ENCODE data around the gene SGCA.

SGCA gene

GRCh38 chr17:50207315-50207714, 41.5 kb downstream of the SGCA start:
- no peak overlapping the region for H3K4me3 ChIP-seq (ENCODE audit: low read length)
- H2AFZ ChIP-seq (ENCODE audit: low read depth, low read length) = no peak overlapping the region
- H3K4me1 ChIP-seq (ENCODE audit: insufficient read depth, low read length) = peaks cover 28% of the 10 kb centered on the region
- no peaks in the 10 kb centered on the region for H3K9me3 ChIP-seq (ENCODE audit: low read length)
- peaks cover 40% of the 10 kb centered on the region for H3K27me3 ChIP-seq (ENCODE audit: insufficient read depth, low read length)
- no peaks in the 10 kb centered on the region for H3K36me3 ChIP-seq (ENCODE audit: insufficient read depth, low read length)

GRCh38 chr17:50207792-50208567, 42.2 kb downstream of the SGCA start:
- Histone ChIP-seq H3K27me3 (ENCODE audit: insufficient read depth, low read length) (peaks cover 38% of the 10 kb centered on the region), H3K4me3 (ENCODE audit: low read length) (no peak overlapping the region), H3K9me3 (ENCODE audit: low read length) (no peaks in the 10 kb centered on the region), H2AFZ (ENCODE audit: low read depth, low read length) (no peak overlapping the region), H3K4me1 (ENCODE audit: insufficient read depth, low read length) (peaks cover 28% of the 10 kb centered on the region), H3K36me3 (ENCODE audit: insufficient read depth, low read length) (no peaks in the 10 kb centered on the region)

GRCh38 chr17:50208611-50209061, 42.8 kb downstream of the SGCA start:
- Histone ChIP-seq H3K4me1 (ENCODE audit: insufficient read depth, low read length) (peaks cover 28% of the 10 kb centered on the region), H2AFZ (ENCODE audit: low read depth, low read length) (no peak overlapping the region), H3K9me3 (ENCODE audit: low read length) (no peaks in the 10 kb centered on the region), H3K4me3 (ENCODE audit: low read length) (no peak overlapping the region), H3K27me3 (ENCODE audit: insufficient read depth, low read length) (peaks cover 34% of the 10 kb centered on the region), H3K36me3 (ENCODE audit: insufficient read depth, low read length) (no peaks in the 10 kb centered on the region)

DNA sequence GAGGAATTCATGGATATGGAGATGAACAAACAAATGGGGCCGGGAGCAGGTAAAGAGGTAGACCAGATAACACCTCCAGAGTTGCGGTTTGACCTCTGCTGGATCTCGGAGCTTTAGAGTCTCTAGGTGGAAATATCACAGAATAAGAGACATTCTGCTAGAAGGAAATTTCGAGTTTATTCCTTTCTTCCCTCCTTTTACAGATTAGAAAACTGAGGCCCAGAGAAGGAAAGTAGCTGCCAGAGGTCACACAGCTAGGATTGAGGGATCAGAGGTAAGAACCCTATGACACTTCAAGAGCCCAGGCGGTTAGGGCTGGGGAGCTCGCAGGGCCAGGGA, 43.3 kb downstream of the SGCA start:
- peaks cover 28% of the 10 kb centered on the region for H3K4me1 ChIP-seq (ENCODE audit: insufficient read depth, low read length)

GRCh38 chr17:50209472-50210239, 43.9 kb downstream of the SGCA start:
- no peaks in the 10 kb centered on the region for H3K9me3 ChIP-seq (ENCODE audit: low read length)
- H2AFZ ChIP-seq (ENCODE audit: low read depth, low read length) = no peak overlapping the region
- peaks cover 28% of the 10 kb centered on the region for H3K4me1 ChIP-seq (ENCODE audit: insufficient read depth, low read length)
- no peaks in the 10 kb centered on the region for H3K36me3 ChIP-seq (ENCODE audit: insufficient read depth, low read length)
- H3K4me3 ChIP-seq (ENCODE audit: low read length) = no peak overlapping the region
- H3K27me3 ChIP-seq (ENCODE audit: insufficient read depth, low read length) = peaks cover 27% of the 10 kb centered on the region

More for the DNA sequence above, 43.3 kb downstream of the SGCA start:
- no peaks in the 10 kb centered on the region for H3K36me3 ChIP-seq (ENCODE audit: insufficient read depth, low read length)
- peaks cover 29% of the 10 kb centered on the region for H3K27me3 ChIP-seq (ENCODE audit: insufficient read depth, low read length)
- H2AFZ ChIP-seq (ENCODE audit: low read depth, low read length) = no peak overlapping the region
- H3K9me3 ChIP-seq (ENCODE audit: low read length) = no peaks in the 10 kb centered on the region
- H3K4me3 ChIP-seq (ENCODE audit: low read length) = no peak overlapping the region

DNA sequence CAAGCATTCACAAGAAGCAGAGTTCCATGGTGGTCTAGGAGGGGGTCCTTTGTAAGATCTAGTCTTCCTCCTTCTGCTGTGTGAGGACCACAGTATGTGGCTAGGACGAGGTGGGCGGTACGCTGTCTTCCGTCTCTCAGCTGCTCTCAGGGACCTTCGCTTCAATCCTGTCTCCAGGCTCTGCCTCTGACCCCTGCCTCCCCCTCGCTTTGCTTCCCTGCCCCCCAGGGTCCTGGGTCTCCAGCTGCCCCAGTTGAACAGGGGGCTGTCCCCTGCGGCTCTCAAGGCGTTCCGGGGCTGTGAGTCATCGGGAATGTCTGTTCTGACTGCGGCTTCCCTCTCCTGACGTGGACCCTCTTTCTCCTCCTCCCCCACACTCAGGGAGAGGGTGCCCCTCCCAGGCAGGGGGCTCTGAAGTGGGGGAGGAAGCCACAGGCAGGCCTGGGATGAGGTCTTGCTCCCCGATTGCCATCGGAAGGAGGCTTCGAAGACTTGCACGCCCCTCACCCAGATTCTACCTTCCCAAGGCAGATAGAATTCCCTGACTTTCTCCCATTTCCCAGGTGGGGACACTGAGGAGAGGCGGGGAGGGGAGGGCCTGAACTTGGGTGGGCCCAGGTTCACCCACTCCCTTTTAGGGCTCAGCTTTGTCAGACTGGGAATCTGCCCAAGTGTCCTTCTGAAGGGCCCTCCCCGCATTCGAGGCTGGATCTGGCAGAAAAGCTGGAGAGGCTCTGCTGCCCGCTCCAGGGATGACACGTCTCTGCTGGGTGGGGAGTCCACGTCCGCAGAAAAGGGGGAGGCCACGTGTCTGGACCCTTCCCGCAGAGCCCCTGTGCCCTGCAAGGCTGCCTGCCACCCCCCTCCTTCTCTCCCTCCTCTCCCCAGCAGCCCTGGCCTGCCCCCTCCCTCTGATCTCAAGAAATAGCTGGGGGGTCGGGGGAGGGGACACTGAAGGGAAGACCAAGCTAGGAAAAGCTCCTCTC, 44.7 kb downstream of the SGCA start:
- Histone ChIP-seq H3K9me3 (ENCODE audit: low read length) (no peaks in the 10 kb centered on the region), H2AFZ (ENCODE audit: low read depth, low read length) (no peak overlapping the region), H3K27me3 (ENCODE audit: insufficient read depth, low read length) (peaks cover 27% of the 10 kb centered on the region), H3K36me3 (ENCODE audit: insufficient read depth, low read length) (no peaks in the 10 kb centered on the region), H3K4me1 (ENCODE audit: insufficient read depth, low read length) (peaks cover 24% of the 10 kb centered on the region), H3K4me3 (ENCODE audit: low read length) (no peak overlapping the region)

DNA sequence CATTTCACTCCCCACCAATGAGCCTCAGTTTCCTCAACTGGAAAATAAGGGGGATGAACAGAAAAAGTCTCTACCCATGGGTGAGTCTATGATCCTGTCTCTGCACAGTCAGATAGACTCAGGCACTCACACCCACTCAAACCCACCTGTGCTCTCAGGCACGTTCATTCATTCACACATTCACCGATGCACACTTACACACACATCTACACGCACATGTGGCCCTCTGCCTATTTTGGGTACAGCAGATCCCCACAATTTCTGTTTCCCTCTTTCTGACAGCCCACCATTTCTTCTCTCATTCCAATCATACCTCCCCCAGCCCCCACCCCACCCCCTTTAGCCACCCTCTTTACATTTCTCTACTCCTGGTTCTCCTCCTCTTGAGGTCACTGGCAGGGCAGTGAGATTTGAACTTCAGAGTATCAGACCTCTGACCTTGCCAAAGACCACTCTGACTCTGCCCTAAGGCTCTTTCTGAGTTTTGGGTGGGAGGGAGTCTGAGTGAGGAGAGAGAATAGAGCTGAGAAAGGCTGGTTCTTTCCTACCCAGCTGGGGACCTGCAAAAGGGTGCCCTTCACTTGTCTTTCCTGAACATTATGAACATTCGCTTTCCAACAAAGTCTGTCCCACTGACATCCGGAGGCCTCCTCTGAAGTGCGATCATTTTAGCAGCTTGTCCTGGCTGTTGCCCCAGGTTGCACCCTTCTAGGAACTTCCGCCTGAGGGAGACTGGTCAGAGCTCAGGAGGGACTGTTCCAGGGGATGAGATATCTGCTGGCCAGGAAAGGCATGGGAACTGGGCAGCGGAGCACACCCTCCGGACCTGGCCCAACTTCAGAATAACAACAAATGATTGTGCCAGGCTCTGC, 45.7 kb downstream of the SGCA start:
- Histone ChIP-seq H3K36me3 (ENCODE audit: insufficient read depth, low read length) (no peaks in the 10 kb centered on the region), H3K27me3 (ENCODE audit: insufficient read depth, low read length) (peaks cover 24% of the 10 kb centered on the region), H2AFZ (ENCODE audit: low read depth, low read length) (no peak overlapping the region), H3K9me3 (ENCODE audit: low read length) (no peaks in the 10 kb centered on the region), H3K4me1 (ENCODE audit: insufficient read depth, low read length) (peaks cover 20% of the 10 kb centered on the region), H3K4me3 (ENCODE audit: low read length) (no peak overlapping the region)

DNA sequence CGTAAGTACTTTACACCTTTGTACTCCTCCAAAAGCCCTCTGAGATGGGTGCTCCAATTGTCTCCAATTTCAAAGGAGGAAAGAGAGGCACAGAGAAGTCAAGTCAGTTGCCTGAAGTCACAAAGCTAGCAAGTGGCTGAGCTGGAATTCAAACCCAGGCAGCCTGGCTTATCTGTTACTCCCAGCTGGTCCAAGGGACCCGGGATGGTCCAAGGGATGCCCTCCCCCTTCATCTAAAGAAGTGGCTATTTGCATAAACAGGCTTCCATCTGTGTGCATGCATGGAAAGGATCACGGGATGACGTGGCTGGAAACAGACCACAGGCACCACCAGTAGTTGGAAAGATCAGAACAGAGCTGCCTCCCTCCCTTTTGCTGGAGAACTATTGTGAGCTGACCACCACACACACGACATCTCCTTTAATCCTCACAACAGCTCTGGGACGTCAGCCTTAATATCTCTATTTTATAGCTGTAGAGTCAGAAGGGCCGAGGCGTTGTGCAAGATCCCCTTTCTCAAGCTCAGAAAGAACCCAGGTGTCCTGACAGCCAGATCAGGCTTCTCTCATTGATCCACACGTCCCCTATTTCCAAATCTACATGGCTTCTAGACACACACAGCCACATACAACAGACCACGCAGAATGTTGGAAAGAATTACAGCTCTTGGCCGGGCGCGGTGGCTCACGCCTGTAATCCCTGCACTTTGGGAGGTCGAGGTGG, 46.5 kb downstream of the SGCA start:
- no peaks in the 10 kb centered on the region for H3K36me3 ChIP-seq (ENCODE audit: insufficient read depth, low read length)
- no peak overlapping the region for H2AFZ ChIP-seq (ENCODE audit: low read depth, low read length)
- H3K27me3 ChIP-seq (ENCODE audit: insufficient read depth, low read length) = peaks cover 24% of the 10 kb centered on the region
- peaks cover 20% of the 10 kb centered on the region for H3K4me1 ChIP-seq (ENCODE audit: insufficient read depth, low read length)
- H3K9me3 ChIP-seq (ENCODE audit: low read length) = no peaks in the 10 kb centered on the region
- no peak overlapping the region for H3K4me3 ChIP-seq (ENCODE audit: low read length)

- H3K27me3 ChIP-seq (ENCODE audit: insufficient read depth, low read length) = peaks cover 15% of the 10 kb centered on the region
- no peak overlapping the region for H2AFZ ChIP-seq (ENCODE audit: low read depth, low read length)
- H3K36me3 ChIP-seq (ENCODE audit: insufficient read depth, low read length) = no peaks in the 10 kb centered on the region
- no peak overlapping the region for H3K4me3 ChIP-seq (ENCODE audit: low read length)
- no peaks in the 10 kb centered on the region for H3K9me3 ChIP-seq (ENCODE audit: low read length)
- peaks cover 20% of the 10 kb centered on the region for H3K4me1 ChIP-seq (ENCODE audit: insufficient read depth, low read length)
These were observed 47.5 kb downstream of the SGCA start for GRCh38 chr17:50213026-50214022.

GRCh38 chr17:50214976-50215760, 49.4 kb downstream of the SGCA start:
- Histone ChIP-seq H3K4me3 (ENCODE audit: low read length) (no peak overlapping the region), H2AFZ (ENCODE audit: low read depth, low read length) (no peak overlapping the region), H3K27me3 (ENCODE audit: insufficient read depth, low read length) (peaks cover 1% of the 10 kb centered on the region), H3K9me3 (ENCODE audit: low read length) (no peaks in the 10 kb centered on the region), H3K4me1 (ENCODE audit: insufficient read depth, low read length) (peaks cover 16% of the 10 kb centered on the region), H3K36me3 (ENCODE audit: insufficient read depth, low read length) (no peaks in the 10 kb centered on the region)

Measured in neuron (in vitro differentiated cells).